Measurements from ENCODE around the gene PDE11A. TPM values are rescaled to one million over a fixed set of nuclear protein-coding genes. Genes with fewer than 3 reads are reported as not detected.

Gene PDE11A
- total RNA-seq, 4 donors from 2014 or later = 0.11 to 1.2 (median 0.26) TPM

- no peak for DNase-seq (ENCODE audit: low spot score in 2 of 2)
- intact Hi-C loops (cut with DNase I; ENCODE audit: low total_unique reads) = no loop called here
- no peak overlapping the region for H3K4me3 ChIP-seq (ENCODE audit: low read depth, poor library complexity, severe bottlenecking)
- no peak for TF ChIP-seq CTCF (IDR thresholded peaks at IDR 0.05)
- no peak for TF ChIP-seq POLR2A (IDR thresholded peaks at IDR 0.05)
Observed at GRCh38 chr2:177666408-177666807, 406.2 kb downstream of the PDE11A start.

- intact Hi-C loops (cut with DNase I; ENCODE audit: low total_unique reads) = no loop called here
- TF ChIP-seq CTCF (IDR thresholded peaks at IDR 0.05) = no peak
- TF ChIP-seq POLR2A (IDR thresholded peaks at IDR 0.05) = no peak
- WGBS, 2 donors = 29 to 53% methylated on average over 2 of the region's 2 CpGs
- no peak overlapping the region for H3K4me3 ChIP-seq (ENCODE audit: low read depth, poor library complexity, severe bottlenecking)
- no peak for DNase-seq (ENCODE audit: low spot score in 2 of 2)
Observed at GRCh38 chr2:177665948-177666347, 406.6 kb downstream of the PDE11A start.

- no peak overlapping the region for H3K4me3 ChIP-seq (ENCODE audit: low read depth, poor library complexity, severe bottlenecking)
- TF ChIP-seq POLR2A (IDR thresholded peaks at IDR 0.05) = no peak
- no peak for TF ChIP-seq CTCF (IDR thresholded peaks at IDR 0.05)
- WGBS, 2 donors = 72 to 80% methylated on average over 4 of the region's 4 CpGs
- intact Hi-C loops (cut with DNase I; ENCODE audit: low total_unique reads) = no loop called here
- no peak for DNase-seq (ENCODE audit: low spot score in 2 of 2)
Observed at GRCh38 chr2:177665328-177665727, 407.2 kb downstream of the PDE11A start.

GRCh38 chr2:177662895-177663294 lies 409.7 kb downstream of the PDE11A start:
- intact Hi-C loops (cut with DNase I; ENCODE audit: low total_unique reads) = no loop called here
- no peak for TF ChIP-seq CTCF (IDR thresholded peaks at IDR 0.05)
- no peak for TF ChIP-seq POLR2A (IDR thresholded peaks at IDR 0.05)
- 64 to 79% methylated on average over 4 of the region's 4 CpGs for WGBS, 2 donors
- no peak for DNase-seq (ENCODE audit: low spot score in 2 of 2)
- H3K4me3 ChIP-seq (ENCODE audit: low read depth, poor library complexity, severe bottlenecking) = no peak overlapping the region

- intact Hi-C loops (cut with DNase I; ENCODE audit: low total_unique reads) = no loop called here
- DNase-seq (ENCODE audit: low spot score in 2 of 2) = no peak
- H3K4me3 ChIP-seq (ENCODE audit: low read depth, poor library complexity, severe bottlenecking) = no peak overlapping the region
- no peak for TF ChIP-seq CTCF (IDR thresholded peaks at IDR 0.05)
- TF ChIP-seq POLR2A (IDR thresholded peaks at IDR 0.05) = no peak
- WGBS, 2 donors = 74 to 78% methylated on average over 3 of the region's 3 CpGs
Observed at GRCh38 chr2:177660742-177661141, 411.8 kb downstream of the PDE11A start.

GRCh38 chr2:177658309-177658708 lies 414.3 kb downstream of the PDE11A start:
- no peak overlapping the region for H3K4me3 ChIP-seq (ENCODE audit: low read depth, poor library complexity, severe bottlenecking)
- intact Hi-C loops (cut with DNase I; ENCODE audit: low total_unique reads) = no loop called here
- DNase-seq (ENCODE audit: low spot score in 2 of 2) = no peak
- TF ChIP-seq CTCF (IDR thresholded peaks at IDR 0.05) (no peak), POLR2A (IDR thresholded peaks at IDR 0.05) (no peak)

Data from lower leg skin (tissue), 4 donors.